ENCODE results near the gene KIAA1755. TPM values are rescaled to one million over a fixed set of nuclear protein-coding genes. Genes with fewer than 3 reads are reported as not detected.
"Not testable (repeated sequence)": the region's sequence is repeated elsewhere in the genome, so short reads cannot be mapped to it uniquely, and the experiment has no call there.

KIAA1755 gene
- total RNA-seq, 2 experiments from 2014 or later: not detected

- DNase-seq: no peak
- intact Hi-C loops (cut with DNase I, micrococcal nuclease): no loop called here
- CTCF ChIA-PET: interaction anchor here (1.4 kb wide), 1 partner anchor 35 kb away, joined by 4 read pairs; no protein-coding TSS in a partner anchor
These were observed 4.5 kb downstream of the KIAA1755 start for GRCh38 chr20:38256021-38256420.

GRCh38 chr20:38255393-38255792 lies 5.1 kb downstream of the KIAA1755 start:
- DNase-seq: no peak
- Mint-ChIP-seq H3K27ac (no peak overlapping the region), H3K27me3 (peaks cover 25% of the 10 kb centered on the region), H3K4me3 (no peak overlapping the region), H3K9me3 (ENCODE audit: low read depth) (no peaks in the 10 kb centered on the region), H3K36me3 (ENCODE audit: low read depth) (no peaks in the 10 kb centered on the region), H3K4me1 (no peaks in the 10 kb centered on the region)
- ChIA-PET POLR2A (interaction anchor here (0.6 kb wide), 1 partner anchor 246 kb away, joined by 7 read pairs; no protein-coding TSS in a partner anchor), CTCF (interaction anchor here (1.4 kb wide), 1 partner anchor 34 kb away, joined by 4 read pairs; no protein-coding TSS in a partner anchor)
- ATAC-seq: no peak
- intact Hi-C loops (cut with DNase I, micrococcal nuclease): no loop called here

More at GRCh38 chr20:38256021-38256420, 4.5 kb downstream of the KIAA1755 start:
- Mint-ChIP-seq H3K9me3 (ENCODE audit: low read depth) (no peaks in the 10 kb centered on the region), H3K27me3 (peaks cover 28% of the 10 kb centered on the region), H3K36me3 (ENCODE audit: low read depth) (no peaks in the 10 kb centered on the region), H3K4me3 (no peak overlapping the region), H3K27ac (no peak overlapping the region), H3K4me1 (peaks cover 2% of the 10 kb centered on the region)
- POLR2A ChIA-PET: interaction anchor here (0.6 kb wide), 1 partner anchor 247 kb away, joined by 7 read pairs; no protein-coding TSS in a partner anchor
- ATAC-seq: no peak

GRCh38 chr20:38254621-38255020 lies 5.9 kb downstream of the KIAA1755 start:
- intact Hi-C loops (cut with DNase I, micrococcal nuclease); H3K9me3 Mint-ChIP-seq (ENCODE audit: low read depth); H3K27ac Mint-ChIP-seq; H3K4me1 Mint-ChIP-seq; H3K36me3 Mint-ChIP-seq (ENCODE audit: low read depth); POLR2A ChIA-PET; ATAC-seq; H3K4me3 Mint-ChIP-seq; DNase-seq: not testable (repeated sequence)
- CTCF ChIA-PET: interaction anchor here (1.4 kb wide), 1 partner anchor 34 kb away, joined by 4 read pairs; no protein-coding TSS in a partner anchor
- H3K27me3 Mint-ChIP-seq: peaks cover 19% of the 10 kb centered on the region

GRCh38 chr20:38253571-38253970 lies 7.0 kb downstream of the KIAA1755 start:
- no peaks in the 10 kb centered on the region for H3K9me3 Mint-ChIP-seq (ENCODE audit: low read depth)
- CTCF ChIA-PET: interaction anchor here (0.5 to 1.4 kb wide), 2 partner anchors 32 to 1009 kb away, joined by 4 read pairs; no protein-coding TSS in a partner anchor

GRCh38 chr20:38252292-38253288 lies 7.9 kb downstream of the KIAA1755 start:
- CTCF ChIA-PET: no interaction called here
- DNase-seq (no peak), ATAC-seq (no peak)
- peaks cover 9% of the 10 kb centered on the region for H3K27me3 Mint-ChIP-seq
- no peaks in the 10 kb centered on the region for H3K9me3 Mint-ChIP-seq (ENCODE audit: low read depth)
- no peaks in the 10 kb centered on the region for H3K4me1 Mint-ChIP-seq
- POLR2A ChIA-PET: no interaction called here
- no peak overlapping the region for H3K4me3 Mint-ChIP-seq
- intact Hi-C loops (cut with DNase I, micrococcal nuclease): no loop called here
- no peaks in the 10 kb centered on the region for H3K36me3 Mint-ChIP-seq (ENCODE audit: low read depth)
- no peak overlapping the region for H3K27ac Mint-ChIP-seq

More at GRCh38 chr20:38253571-38253970, 7.0 kb downstream of the KIAA1755 start:
- POLR2A ChIA-PET: no interaction called here
- Mint-ChIP-seq H3K27me3 (peaks cover 13% of the 10 kb centered on the region), H3K27ac (no peak overlapping the region), H3K4me1 (no peaks in the 10 kb centered on the region), H3K4me3 (no peak overlapping the region), H3K36me3 (ENCODE audit: low read depth) (no peaks in the 10 kb centered on the region)
- ATAC-seq: no peak
- intact Hi-C loops (cut with DNase I, micrococcal nuclease): no loop called here
- DNase-seq: no peak

GRCh38 chr20:38251441-38251840 lies 9.1 kb downstream of the KIAA1755 start:
- H3K4me1 Mint-ChIP-seq; H3K27ac Mint-ChIP-seq; H3K4me3 Mint-ChIP-seq; intact Hi-C loops (cut with DNase I, micrococcal nuclease); POLR2A ChIA-PET; H3K9me3 Mint-ChIP-seq (ENCODE audit: low read depth); ATAC-seq; H3K36me3 Mint-ChIP-seq (ENCODE audit: low read depth); H3K27me3 Mint-ChIP-seq; CTCF ChIA-PET; DNase-seq: not testable (repeated sequence)

- Mint-ChIP-seq H3K27ac (no peak overlapping the region), H3K36me3 (ENCODE audit: low read depth) (no peaks in the 10 kb centered on the region), H3K4me3 (no peak overlapping the region), H3K4me1 (no peaks in the 10 kb centered on the region), H3K27me3 (peaks cover 3% of the 10 kb centered on the region), H3K9me3 (ENCODE audit: low read depth) (no peaks in the 10 kb centered on the region)
- intact Hi-C loops (cut with DNase I, micrococcal nuclease): no loop called here
- ATAC-seq (no peak), DNase-seq (no peak)
- CTCF ChIA-PET: no interaction called here
- POLR2A ChIA-PET: no interaction called here
These were observed 9.9 kb downstream of the KIAA1755 start for GRCh38 chr20:38250609-38251008.

- Mint-ChIP-seq H3K27ac (no peak overlapping the region), H3K9me3 (ENCODE audit: low read depth) (no peaks in the 10 kb centered on the region)
These were observed 10.8 kb downstream of the KIAA1755 start for GRCh38 chr20:38249536-38250310.

GRCh38 chr20:38248133-38248532 lies 12.4 kb downstream of the KIAA1755 start:
- H3K36me3 Mint-ChIP-seq (ENCODE audit: low read depth): no peaks in the 10 kb centered on the region
- no peak overlapping the region for H3K4me3 Mint-ChIP-seq
- no peak overlapping the region for H3K27ac Mint-ChIP-seq
- CTCF ChIA-PET: no interaction called here
- H3K9me3 Mint-ChIP-seq (ENCODE audit: low read depth): peaks cover 10% of the 10 kb centered on the region
- no peaks in the 10 kb centered on the region for H3K4me1 Mint-ChIP-seq
- DNase-seq: no peak
- H3K27me3 Mint-ChIP-seq: peaks cover 3% of the 10 kb centered on the region
- no peak for ATAC-seq
- intact Hi-C loops (cut with DNase I, micrococcal nuclease): no loop called here
- POLR2A ChIA-PET: no interaction called here

More at GRCh38 chr20:38249536-38250310, 10.8 kb downstream of the KIAA1755 start:
- Mint-ChIP-seq H3K36me3 (ENCODE audit: low read depth) (no peaks in the 10 kb centered on the region), H3K4me3 (no peak overlapping the region), H3K4me1 (no peaks in the 10 kb centered on the region), H3K27me3 (peaks cover 3% of the 10 kb centered on the region)
- ChIA-PET POLR2A (no interaction called here), CTCF (interaction anchor here (0.6 kb wide), 1 partner anchor 10 kb away, joined by 3 read pairs; no protein-coding TSS in a partner anchor)
- DNase-seq (no peak), ATAC-seq (no peak)
- intact Hi-C loops (cut with DNase I, micrococcal nuclease): no loop called here

GRCh38 chr20:38247725-38248124 lies 12.8 kb downstream of the KIAA1755 start:
- CTCF ChIA-PET; POLR2A ChIA-PET; H3K27ac Mint-ChIP-seq; DNase-seq; ATAC-seq; H3K4me1 Mint-ChIP-seq; H3K36me3 Mint-ChIP-seq (ENCODE audit: low read depth); H3K4me3 Mint-ChIP-seq; intact Hi-C loops (cut with DNase I, micrococcal nuclease); H3K27me3 Mint-ChIP-seq: not testable (repeated sequence)
- peaks cover 14% of the 10 kb centered on the region for H3K9me3 Mint-ChIP-seq (ENCODE audit: low read depth)

GRCh38 chr20:38247166-38247509 lies 13.4 kb downstream of the KIAA1755 start:
- DNase-seq: no peak
- CTCF ChIA-PET: no interaction called here
- Mint-ChIP-seq H3K9me3 (ENCODE audit: low read depth) (peaks cover 17% of the 10 kb centered on the region), H3K36me3 (ENCODE audit: low read depth) (no peaks in the 10 kb centered on the region), H3K4me3 (no peak overlapping the region), H3K27ac (no peak overlapping the region), H3K4me1 (no peaks in the 10 kb centered on the region), H3K27me3 (peaks cover 2% of the 10 kb centered on the region)
- intact Hi-C loops (cut with DNase I, micrococcal nuclease): no loop called here
- no peak for ATAC-seq
- POLR2A ChIA-PET: no interaction called here
